ENCODE measurements around the gene SNRPA1.

SNRPA1 gene

DNA sequence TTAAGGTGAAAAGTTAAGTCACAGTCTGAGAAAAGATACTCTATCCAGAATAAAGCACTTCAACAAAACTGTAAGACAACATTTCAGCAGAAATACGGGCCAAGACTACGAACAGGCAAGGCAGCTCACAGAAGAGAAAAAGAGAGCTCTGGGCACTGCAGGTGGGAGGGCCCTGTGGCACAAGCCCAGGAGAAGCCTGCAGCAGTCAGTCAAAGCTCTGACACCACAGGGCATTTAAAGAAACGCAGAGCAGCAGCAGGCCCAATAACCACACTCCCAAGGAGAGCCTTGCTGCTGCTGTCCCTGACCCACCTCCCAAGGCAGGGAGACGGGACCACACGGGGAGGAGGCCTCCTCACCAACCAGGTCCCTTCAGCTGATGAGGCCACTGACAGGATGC is 62.4 kb downstream of the SNRPA1 start:
- H3K27ac ChIP-seq (ENCODE audit: low read length), result no peak overlapping the region
- no peak overlapping the region for H3K4me2 ChIP-seq (ENCODE audit: low read length)
- no peak for TF ChIP-seq CTCF (IDR thresholded peaks at IDR 0.05; ENCODE audit: low read depth, low read length)
- no peaks in the 10 kb centered on the region for H3K27me3 ChIP-seq (ENCODE audit: low read depth, low read length)
- H3K4me3 ChIP-seq (ENCODE audit: low read length), result no peak overlapping the region
- peaks cover 22% of the 10 kb centered on the region for H3K36me3 ChIP-seq (replicated peaks; ENCODE audit: low read depth, low read length)
- H3K79me2 ChIP-seq (ENCODE audit: low read length), result peaks cover 20% of the 10 kb centered on the region
- peaks cover 8% of the 10 kb centered on the region; the same call in 1 of the 2 replicates for H4K20me1 ChIP-seq (ENCODE audit: insufficient read depth, low read length)
- H2AFZ ChIP-seq (ENCODE audit: low read depth, low read length), result no peak overlapping the region
- peaks cover 8% of the 10 kb centered on the region; the same call in 1 of the 2 replicates for H3K9me3 ChIP-seq (ENCODE audit: insufficient read depth, low read length)
- no peak overlapping the region for H3K9ac ChIP-seq (ENCODE audit: low read length)
- H3K4me1 ChIP-seq (ENCODE audit: low read length), result no peaks in the 10 kb centered on the region
